Motor neuron (in vitro differentiated cells): ENCODE measurements around the gene ADAM8. TPM values are rescaled to one million over a fixed set of nuclear protein-coding genes. Genes with fewer than 3 reads are reported as not detected.
"Not testable (repeated sequence)": the region's sequence is repeated elsewhere in the genome, so short reads cannot be mapped to it uniquely, and the experiment has no call there.

Experiments
- ATAC-seq, 8 experiments: fragments of 200-7000 bp; cut with Tn5 transposase; replicated peaks in 6 of 8; 2 replicates each; pipeline ENCODE4 v1.8.0; 2021; ENCODE audit warnings: mild to moderate bottlenecking in 8 of 8, moderate library complexity in 8 of 8
- H3K27ac ChIP-seq, 2 donors: fragments of 250-450 bp; sonication (Bioruptor Pico); 2 replicates each; pipeline ENCODE4 v1.9.0; 2021; ENCODE audit warnings: antibody characterized with exemption in 2 of 2, mild to moderate bottlenecking in 2 of 2, moderate library complexity in 1 of 2
- H3K4me1 ChIP-seq, 2 donors: fragments of 250-450 bp; sonication (Bioruptor Pico); replicated peaks in 1 of 2; 2 replicates each; pipeline ENCODE4 v1.6.1; 2021; ENCODE audit warnings: antibody characterized with exemption in 2 of 2, mild to moderate bottlenecking in 2 of 2, moderate library complexity in 1 of 2
- H3K4me3 ChIP-seq, 5 donors: fragments of 250-450 bp; sonication (Bioruptor Pico); 2 replicates each; pipeline ENCODE4 v1.9.0; 2021; ENCODE audit warnings: antibody characterized with exemption in 5 of 5, mild to moderate bottlenecking in 5 of 5, moderate library complexity in 4 of 5
- WGBS, 10 experiments: fragments of 450-650 bp; shearing (Covaris generic); methylation state at CpG; one replicate each; pipeline ENCODE4 v1.0.0; 2022; 5-methylcytosine and 5-hydroxymethylcytosine counted together
- in situ Hi-C, 9 experiments: fragments of 400-800 bp; cut with MboI; loops; one replicate each; pipeline ENCODE4 v1.15.0; 2021; ENCODE audit warnings: low sequenced_read_pairs in 9 of 9, low pct_unique_long_range_greater_than_20kb in 2 of 9; ENCODE audit not compliant: unreplicated experiment in 9 of 9
- total RNA-seq, 8 experiments: library from RNA; unstranded; fragments of 300-600 nt; gene quantifications; 2 replicates each; pipeline versions ENCODE4 v1.2.3 to v1.2.4, GENCODE V29; 2022

The ADAM8 gene
- total RNA-seq, 8 experiments from 2014 or later: 0.66 to 2.2 (median 1.2) TPM

- Histone ChIP-seq H3K27ac (no peak overlapping the region), H3K4me1 (peaks cover 3 to 4% of the 10 kb centered on the region in 2 donors), H3K4me3 (no peak overlapping the region)
- in situ Hi-C loops: no loop called here
- WGBS, 10 experiments: 58 to 92% (median 84%) methylated on average over 1 to 15 of the region's 25 CpGs; no CpG with 5 or more reads in 4 of the 10 experiments
- ATAC-seq: no peak
These were observed 51.8 kb downstream of the ADAM8 start for GRCh38 chr10:133224756-133225372.

DNA sequence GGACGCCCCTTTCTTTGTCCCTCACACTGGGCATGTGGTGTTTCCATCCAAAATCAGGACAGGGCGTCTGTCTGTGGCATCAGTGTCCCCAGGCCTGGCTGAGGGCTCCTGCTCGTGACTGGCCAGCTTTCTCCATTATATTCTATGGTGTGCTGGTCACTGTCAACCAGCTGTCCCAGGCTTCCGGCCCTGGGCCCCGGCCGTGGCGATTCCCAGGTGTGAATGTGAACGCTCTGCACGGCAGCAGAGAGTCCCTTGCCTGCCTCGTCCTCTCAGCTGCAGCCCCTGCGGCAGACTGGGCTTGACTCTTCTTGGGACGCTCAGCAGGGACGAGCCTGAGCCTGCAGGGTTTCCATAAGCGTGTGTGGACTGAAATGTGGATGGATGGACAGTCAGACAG lies 52.6 kb downstream of the ADAM8 start:
- in situ Hi-C loops: no loop called here
- 72 to 90% methylated on average over 4 of the region's 14 CpGs; no CpG with 5 or more reads in 8 of the 10 experiments for WGBS, 10 experiments
- Histone ChIP-seq H3K4me1 (no peaks in the 10 kb centered on the region), H3K27ac (no peak overlapping the region), H3K4me3 (no peak overlapping the region)
- ATAC-seq: no peak

DNA sequence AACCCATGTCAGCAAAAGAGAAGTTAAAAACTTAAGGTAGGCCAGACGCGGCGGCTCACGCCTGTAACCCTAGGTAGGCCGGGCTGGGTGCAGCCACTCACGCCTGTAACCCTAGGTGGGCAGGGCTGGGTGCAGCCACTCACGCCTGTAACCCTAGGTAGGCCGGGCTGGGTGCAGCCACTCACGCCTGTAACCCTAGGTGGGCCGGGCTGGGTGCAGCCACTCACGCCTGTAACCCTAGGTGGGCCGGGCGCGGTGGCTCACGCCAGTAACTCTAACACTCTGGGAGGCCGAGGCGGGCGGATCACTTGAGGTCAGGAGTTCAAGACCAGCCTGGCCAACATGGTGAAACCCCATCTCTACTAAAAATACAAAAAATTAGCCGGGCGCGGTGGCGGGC lies 54.9 kb downstream of the ADAM8 start:
- H3K4me3 ChIP-seq, ATAC-seq, H3K4me1 ChIP-seq, H3K27ac ChIP-seq, in situ Hi-C loops: not testable (repeated sequence)
- 95 to 100% (median 96%) methylated on average over 1 to 4 of the region's 22 CpGs; no CpG with 5 or more reads in 7 of the 10 experiments for WGBS, 10 experiments

GRCh38 chr10:133221331-133221730 lies 55.3 kb downstream of the ADAM8 start:
- no peak overlapping the region for H3K27ac ChIP-seq
- WGBS, 10 experiments: 77 to 90% (median 85%) methylated on average over 1 to 9 of the region's 11 CpGs; no CpG with 5 or more reads in 6 of the 10 experiments
- ATAC-seq: no peak
- H3K4me3 ChIP-seq: no peak overlapping the region
- in situ Hi-C loops: no loop called here
- no peaks in the 10 kb centered on the region for H3K4me1 ChIP-seq

DNA sequence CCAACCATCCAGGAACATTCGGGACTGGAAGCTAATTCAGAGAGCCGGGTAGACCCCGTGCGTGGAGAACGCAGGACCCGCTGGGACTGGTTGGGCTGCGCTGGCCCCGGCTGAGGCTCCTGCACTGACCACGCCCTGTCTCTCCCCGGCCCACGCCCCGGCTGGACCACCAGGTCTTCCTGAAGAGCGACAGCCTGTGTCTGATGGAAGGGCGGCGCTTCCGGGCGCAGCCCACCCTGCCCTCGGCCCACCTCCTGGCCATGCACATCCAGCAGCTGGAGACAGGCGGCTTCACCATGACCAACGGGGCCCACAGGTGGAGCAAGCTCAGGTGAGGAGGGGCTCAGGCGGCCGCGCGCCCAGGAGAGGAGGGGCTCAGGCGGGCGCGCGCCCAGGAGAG lies 56.9 kb downstream of the ADAM8 start:
- ATAC-seq: peak in 2 of 8 experiments; percentile 19 to 40
- 20 to 65% (median 20%) methylated on average over 1 to 4 of the region's 28 CpGs; no CpG with 5 or more reads in 7 of the 10 experiments for WGBS, 10 experiments
- Histone ChIP-seq H3K4me3 (no peak overlapping the region), H3K27ac (no peak overlapping the region), H3K4me1 (no peaks in the 10 kb centered on the region)
- in situ Hi-C loops: no loop called here

DNA sequence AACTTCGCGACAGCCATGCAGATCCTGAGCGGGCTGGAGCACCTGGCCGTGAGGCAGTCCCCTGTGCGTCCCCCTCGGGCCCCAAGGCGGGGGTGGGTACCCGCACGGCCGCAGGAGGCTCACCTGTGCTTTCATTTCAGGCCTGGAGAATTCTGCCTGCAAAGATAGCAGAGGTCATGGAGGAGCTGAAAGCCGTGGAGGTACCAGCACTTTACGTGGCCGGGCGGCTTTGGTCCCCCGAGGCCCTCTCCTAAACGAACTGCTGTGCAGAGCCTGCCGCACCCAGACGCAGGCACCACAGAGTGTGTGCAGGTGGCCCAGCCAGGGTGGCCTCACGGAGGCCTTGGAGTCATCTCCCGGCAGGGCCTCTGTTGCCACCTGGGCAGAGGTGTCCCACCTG lies 57.8 kb downstream of the ADAM8 start:
- no peak overlapping the region for H3K27ac ChIP-seq
- in situ Hi-C loops: no loop called here
- no peak for ATAC-seq
- no peak overlapping the region for H3K4me3 ChIP-seq
- no peaks in the 10 kb centered on the region for H3K4me1 ChIP-seq
- 10 to 100% (median 72%) methylated on average over 1 to 5 of the region's 20 CpGs; no CpG with 5 or more reads in 5 of the 10 experiments for WGBS, 10 experiments

DNA sequence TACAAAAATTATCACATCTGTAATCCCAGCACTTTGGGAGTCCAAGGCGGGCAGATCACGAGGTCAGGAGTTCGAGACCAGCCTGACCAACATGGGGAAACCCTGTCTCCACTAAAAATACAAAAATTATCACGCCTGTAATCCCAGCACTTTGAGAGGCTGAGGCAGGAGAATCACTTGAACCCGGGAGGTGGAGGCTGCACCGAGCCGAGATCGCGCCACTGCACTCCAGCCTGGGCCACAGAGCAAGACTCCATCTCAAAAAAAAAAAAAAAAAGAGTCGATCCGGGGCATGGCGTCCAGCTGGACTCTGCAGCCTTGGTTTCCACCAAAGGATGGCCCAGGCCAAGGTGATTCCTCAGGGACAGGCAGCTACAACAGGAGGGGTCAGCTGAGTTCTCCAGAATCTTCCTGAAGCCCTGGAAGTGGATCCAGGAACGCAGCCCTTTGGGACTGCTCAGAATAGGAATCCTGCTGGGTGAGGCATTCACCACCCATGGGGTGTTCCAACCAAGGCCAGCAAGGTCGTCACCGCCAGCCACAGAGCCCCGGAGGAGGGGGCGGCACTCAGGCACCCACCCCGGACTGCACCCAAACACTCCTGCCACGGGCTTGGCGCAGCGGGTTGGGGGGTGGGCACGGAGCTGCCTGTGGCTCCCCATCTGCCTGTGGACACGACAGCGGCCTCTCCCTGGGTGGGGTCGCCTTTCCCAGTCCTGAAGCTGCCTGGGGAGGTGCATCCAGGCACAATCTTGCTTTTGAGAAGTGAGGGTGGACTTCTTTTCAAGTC lies 58.7 kb downstream of the ADAM8 start:
- no peak overlapping the region for H3K27ac ChIP-seq
- no peak overlapping the region for H3K4me3 ChIP-seq
- WGBS, 10 experiments: 40 to 100% (median 85%) methylated on average over 1 to 11 of the region's 25 CpGs; no CpG with 5 or more reads in 1 of the 10 experiments
- in situ Hi-C loops: no loop called here
- H3K4me1 ChIP-seq: no peaks in the 10 kb centered on the region
- ATAC-seq: no peak

DNA sequence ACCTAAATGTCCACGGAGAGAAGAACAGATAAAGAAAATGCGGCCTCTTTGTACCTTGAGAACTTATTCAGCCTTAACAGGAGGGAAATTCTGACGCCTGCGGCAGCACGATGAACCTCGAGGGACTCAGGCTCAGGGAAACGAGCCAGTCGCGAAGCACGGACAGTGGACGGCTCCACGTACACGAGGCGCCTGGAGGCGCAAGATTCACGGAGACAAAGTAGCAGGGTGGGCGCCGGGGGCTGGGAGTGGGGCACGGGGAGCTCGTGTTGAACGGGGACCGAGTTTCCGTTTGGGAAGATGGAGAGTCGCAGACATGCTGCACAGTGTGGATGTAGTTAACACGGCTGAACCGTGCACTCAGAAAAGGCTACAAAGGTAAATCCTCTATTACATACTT lies 59.9 kb downstream of the ADAM8 start:
- 0 to 89% (median 87%) methylated on average over 1 to 15 of the region's 26 CpGs; no CpG with 5 or more reads in 5 of the 10 experiments for WGBS, 10 experiments
- H3K27ac ChIP-seq: no peak overlapping the region
- no peak overlapping the region for H3K4me3 ChIP-seq
- no peak for ATAC-seq
- in situ Hi-C loops: no loop called here
- H3K4me1 ChIP-seq: no peaks in the 10 kb centered on the region

- H3K27ac ChIP-seq: no peak overlapping the region
- no peak overlapping the region for H3K4me3 ChIP-seq
- ATAC-seq: no peak
- in situ Hi-C loops: no loop called here
- 79 to 100% (median 97%) methylated on average over 1 to 11 of the region's 27 CpGs; no CpG with 5 or more reads in 4 of the 10 experiments for WGBS, 10 experiments
- H3K4me1 ChIP-seq: no peaks in the 10 kb centered on the region
These were observed 61.1 kb downstream of the ADAM8 start for GRCh38 chr10:133215586-133215985.

DNA sequence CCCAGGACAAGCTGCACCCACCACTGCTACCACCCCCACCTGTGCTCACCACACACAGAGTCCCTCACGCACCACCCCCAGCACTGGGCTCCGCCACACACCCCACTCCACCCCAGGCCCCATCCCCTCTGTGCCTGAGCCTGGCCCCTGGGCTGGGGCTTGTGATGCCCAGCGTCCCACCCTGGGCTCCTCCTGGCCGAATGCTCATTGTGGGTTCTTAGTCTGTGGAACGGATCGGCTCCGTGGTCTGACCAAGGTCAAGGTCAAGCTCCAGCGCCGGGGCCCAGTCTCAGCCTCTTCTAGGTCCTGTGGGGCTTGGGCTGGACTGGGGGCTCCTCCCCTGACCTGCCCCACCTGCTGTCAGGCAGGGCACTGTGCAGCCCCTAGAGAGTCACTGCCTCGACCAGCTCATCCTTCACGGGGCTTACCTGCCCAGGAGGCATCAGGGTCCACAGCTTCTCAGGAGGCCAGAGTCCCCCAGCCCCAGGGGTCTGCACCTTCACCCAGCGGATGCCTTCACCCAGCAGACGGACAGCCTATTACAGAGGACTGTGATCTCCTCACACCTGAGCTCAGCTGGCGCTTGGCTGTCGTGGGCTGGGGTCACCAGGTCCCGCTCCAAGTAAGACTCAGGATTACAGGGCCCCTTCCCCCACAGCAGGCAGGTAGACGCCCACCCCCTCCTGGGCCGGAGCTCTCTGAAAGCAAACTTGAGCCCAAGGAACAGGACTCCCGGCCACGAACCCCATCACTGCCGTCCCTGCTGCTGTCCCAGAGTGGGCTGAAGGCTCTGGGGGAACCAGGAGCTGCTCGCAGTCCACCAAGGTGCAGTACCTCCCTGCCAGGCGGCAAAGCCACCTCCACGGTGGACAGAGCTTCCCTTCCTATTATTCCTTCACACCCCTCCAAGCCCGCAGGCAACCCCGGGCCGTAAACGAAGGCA lies 61.9 kb downstream of the ADAM8 start:
- in situ Hi-C loops: no loop called here
- Histone ChIP-seq H3K4me3 (no peak overlapping the region), H3K4me1 (no peaks in the 10 kb centered on the region), H3K27ac (no peak overlapping the region)
- ATAC-seq: peak in 1 of 8 experiments; percentile 9
- WGBS, 10 experiments: 37 to 100% (median 93%) methylated on average over 1 to 3 of the region's 28 CpGs; no CpG with 5 or more reads in 7 of the 10 experiments

DNA sequence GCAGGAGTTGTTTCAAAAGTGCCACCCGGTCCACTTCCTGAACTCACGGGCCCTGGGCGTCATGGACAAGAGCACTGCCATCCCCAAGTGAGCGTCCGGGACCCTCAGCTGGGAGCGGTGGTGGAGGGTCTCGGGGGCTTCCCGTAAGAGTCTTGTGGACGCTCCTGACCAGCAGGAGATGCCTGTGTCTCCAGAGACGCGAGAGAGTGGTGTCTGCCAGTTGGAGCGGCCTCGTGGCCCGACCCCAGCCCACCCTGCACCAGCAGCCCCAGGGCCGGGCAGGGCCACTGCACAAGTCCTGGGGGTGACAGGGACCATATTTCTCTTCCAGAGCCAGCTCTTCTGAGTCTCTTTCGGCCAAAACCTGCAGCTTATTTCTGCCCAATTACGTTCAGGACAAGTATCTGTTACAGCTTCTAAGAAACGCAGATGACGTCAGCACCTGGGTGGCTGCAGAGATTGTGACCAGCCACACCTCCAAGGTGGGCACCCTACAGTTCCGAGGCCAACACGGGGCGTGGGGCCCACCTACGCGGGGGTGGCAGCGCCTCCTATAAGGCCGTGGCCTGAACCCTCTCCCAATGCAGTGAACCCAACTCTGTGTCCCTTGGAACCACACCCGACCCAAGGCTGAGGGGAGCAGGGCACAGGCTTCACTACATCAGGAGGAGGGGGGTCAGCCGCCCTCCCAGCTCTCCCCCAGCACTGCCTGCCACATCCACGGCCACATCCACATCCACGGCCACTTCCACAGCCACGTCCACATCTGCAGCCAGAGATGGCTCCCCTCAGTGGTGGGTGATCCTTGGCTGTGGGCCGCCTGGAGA lies 62.8 kb downstream of the ADAM8 start:
- Histone ChIP-seq H3K4me3 (no peak overlapping the region), H3K27ac (no peak overlapping the region), H3K4me1 (no peaks in the 10 kb centered on the region)
- WGBS, 10 experiments: 60 to 100% (median 90%) methylated on average over 1 to 16 of the region's 32 CpGs; no CpG with 5 or more reads in 5 of the 10 experiments
- ATAC-seq: no peak
- in situ Hi-C loops: no loop called here

DNA sequence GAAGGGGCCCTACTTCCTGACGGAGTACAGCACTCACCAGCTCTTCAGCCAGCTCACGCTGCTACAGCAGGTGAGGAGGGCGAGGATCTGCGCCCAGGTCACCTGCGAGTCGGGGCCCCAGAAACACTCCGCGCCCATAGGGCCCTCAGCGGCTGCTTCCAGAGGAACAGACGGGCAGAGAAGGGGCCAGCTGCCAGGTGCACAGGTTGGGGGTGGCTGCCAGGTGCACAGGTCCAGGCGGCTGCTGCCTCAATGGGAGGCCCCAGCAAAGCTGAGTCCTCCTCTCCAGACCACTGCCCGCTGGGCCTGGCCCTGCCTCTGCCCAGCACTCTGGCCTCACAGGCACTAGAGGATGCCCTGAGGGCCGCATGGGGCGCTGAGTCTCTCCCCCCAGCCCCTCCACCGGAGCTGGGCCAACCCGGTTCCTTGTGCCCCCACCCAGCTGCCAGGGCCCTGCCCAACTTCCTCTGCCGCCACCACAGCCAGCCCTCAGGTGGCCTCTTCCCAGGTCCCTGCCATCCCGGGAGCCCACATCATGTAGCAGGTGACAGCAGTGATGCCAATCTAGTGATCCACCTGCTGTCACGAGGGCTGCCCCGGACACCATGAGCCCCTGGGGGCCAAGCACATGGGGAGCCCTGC lies 63.7 kb downstream of the ADAM8 start:
- ATAC-seq: no peak
- in situ Hi-C loops: no loop called here
- Histone ChIP-seq H3K4me3 (no peak overlapping the region), H3K27ac (no peak overlapping the region), H3K4me1 (no peaks in the 10 kb centered on the region)
- 76 to 100% (median 89%) methylated on average over 1 to 6 of the region's 20 CpGs; no CpG with 5 or more reads in 6 of the 10 experiments for WGBS, 10 experiments
